Activated CD4-positive, alpha-beta T cell treated with anti-CD3 and anti-CD28 coated beads, Interleukin-2, amount 50 U/mL, for 24 hours (primary cell): Measurements from ENCODE around the gene ZSCAN20.

Experiments used
- DNase-seq, 2 donors: peaks; one replicate each; pipeline ENCODE4 v3.0.0-alpha.2; 2020; ENCODE audit warnings: low read depth in 1 of 2, low spot score in 1 of 2

ZSCAN20 gene

DNA sequence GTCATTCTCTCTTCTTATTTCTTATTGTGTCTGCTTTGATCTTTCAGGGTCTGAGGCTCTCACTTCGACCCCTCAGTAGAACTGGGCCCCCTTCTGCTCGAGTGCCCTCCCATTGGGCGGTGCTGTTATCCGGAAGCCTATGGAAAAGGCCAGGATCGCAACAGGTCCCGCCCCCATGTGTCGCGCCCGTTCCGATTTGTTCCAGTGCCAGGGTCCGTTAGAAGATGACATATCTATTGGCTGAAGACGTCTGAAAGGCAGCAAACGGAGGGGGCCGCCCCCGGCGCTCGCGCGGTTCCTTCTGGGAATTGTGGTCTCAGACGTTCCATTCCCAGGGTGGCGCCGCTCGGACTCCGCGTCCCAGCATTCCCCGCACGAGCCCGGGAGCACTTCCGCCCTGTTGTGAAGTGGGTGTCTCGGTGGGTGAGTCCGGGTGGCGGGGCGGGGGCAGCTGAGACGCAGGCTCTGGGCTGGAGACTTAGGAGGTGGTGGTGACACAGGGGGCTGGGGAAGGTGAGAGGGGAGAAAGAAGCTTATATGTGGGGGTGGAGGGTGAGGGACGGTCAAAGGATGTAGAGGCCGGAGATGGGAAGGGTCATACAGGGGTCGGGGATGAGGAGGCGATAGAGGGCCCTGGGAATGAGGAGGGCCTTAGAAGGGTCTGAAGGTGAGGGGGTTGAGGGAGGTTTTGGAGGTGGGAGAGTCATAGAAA is at the start of gene ZSCAN20:
TSS of gene ZSCAN20 (plus strand) at position 377 of the 712 bp plus-strand sequence. CDS start 6,644 bp downstream, outside the sequence.
- peak; percentile 70 to 89 for DNase-seq

DNA sequence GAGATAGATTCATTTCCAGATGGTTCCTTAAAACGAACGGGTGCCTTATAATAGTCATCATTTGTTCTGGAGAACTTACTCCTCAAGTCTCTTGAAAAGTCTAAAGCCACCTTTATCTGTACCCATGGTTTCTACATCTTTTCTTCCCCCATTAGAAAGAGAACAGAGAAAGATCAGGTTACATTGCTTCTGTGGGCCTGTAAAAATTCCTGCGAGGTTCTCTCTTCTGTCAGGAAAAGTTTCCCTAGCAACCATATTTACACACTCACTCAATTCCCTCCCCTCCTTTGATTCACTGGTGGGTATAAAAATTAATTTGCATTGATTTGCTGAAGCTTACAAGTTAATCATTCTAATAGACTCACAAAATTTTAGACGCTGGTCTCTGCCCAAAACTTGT is 48.2 kb upstream of the ZSCAN20 start:
- DNase-seq = no peak

DNA sequence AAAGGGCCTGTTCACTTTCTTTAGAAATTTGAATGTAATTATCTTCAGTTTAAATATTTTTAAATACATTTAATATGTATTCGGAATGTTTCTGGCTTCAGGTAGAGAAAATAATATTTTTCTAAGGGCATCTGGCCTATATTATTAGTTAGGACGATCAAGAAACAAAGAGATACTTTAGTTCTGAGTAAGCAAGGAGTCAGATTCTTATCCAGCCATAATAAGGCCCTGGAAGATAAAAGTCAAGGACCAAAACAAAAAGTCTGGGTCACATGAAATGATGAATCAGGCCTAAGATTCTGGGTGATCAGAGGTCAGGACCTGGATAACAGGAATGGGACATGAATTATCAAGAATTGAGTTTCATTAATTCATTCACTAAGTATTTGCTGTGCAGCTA is 47.8 kb upstream of the ZSCAN20 start:
- DNase-seq = no peak

DNA sequence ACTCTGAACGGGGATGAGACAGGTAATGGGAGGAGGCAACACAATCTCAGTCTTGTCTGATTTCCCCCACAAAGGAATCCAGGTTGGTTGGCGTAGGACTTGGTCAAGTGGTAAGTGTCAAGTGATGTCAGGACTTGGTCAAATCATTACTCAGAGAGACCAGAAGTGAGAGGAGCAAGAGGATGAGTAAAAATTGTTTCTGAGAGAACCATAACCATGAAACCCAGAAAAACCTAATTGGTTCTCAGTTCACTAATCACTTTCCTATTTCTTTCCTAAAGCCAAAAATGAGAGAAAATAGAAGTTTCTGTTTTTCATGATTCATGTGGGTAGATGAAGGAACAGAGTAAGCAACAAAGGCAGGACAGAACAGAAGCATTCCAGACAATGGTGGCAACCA is 46.5 kb upstream of the ZSCAN20 start:
- no peak for DNase-seq

DNA sequence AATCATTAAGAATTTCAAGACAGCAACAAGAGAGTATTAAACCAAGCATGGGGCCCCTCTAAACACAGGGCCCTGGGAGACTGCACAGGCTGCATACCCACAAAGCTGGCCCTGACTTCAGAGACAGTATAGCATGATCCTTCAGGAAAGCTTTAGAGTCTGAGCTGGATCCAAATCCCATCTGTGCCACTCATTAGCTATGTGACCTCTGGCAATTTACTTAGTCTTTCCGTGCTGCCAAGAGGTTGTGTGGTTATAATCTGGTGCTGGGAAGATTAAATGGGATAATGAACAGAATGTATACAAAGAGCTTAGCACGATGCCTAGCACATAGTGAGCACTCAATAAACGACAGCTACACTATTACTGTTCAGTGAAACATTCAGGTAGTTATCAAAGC is 45.5 kb upstream of the ZSCAN20 start:
- DNase-seq = no peak

DNA sequence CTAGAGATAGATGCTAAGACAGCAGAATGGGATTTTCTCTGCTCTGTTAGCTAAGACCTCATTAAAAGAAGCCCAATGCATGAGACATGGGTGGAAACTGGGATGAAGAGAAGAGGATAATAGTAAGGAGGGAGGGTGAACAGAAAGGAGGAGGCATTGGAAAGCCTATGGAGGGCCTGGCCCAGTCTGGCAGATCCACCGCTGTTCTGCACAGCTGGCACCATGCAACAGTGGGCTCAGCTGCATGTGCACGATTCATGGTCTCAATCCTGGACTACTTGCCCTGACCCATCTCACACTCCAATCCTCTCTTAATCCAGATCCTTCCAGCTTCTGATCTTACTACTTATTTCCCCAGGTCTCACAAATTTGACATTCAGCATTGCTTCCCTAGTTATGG is 43.8 kb upstream of the ZSCAN20 start:
- no peak for DNase-seq

DNA sequence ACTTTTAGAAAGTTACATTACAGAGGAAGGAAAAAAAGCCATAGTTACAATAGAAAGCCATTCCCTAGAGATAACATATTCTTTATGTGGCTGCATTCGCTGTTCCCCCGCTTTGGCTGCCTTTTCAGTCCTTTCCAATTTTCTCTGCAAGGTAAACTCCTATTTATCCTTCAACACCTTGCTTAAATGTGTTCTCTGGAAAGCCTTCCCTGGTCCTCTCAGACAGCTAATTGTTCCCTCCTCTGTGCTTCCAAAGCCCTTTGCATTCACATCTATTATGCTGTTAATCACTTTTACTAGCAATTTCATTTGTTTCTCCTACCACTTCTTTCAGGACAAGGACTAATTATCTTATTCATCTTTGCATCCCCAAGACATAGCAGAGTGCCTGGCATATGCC is 43.1 kb upstream of the ZSCAN20 start:
- DNase-seq = no peak

DNA sequence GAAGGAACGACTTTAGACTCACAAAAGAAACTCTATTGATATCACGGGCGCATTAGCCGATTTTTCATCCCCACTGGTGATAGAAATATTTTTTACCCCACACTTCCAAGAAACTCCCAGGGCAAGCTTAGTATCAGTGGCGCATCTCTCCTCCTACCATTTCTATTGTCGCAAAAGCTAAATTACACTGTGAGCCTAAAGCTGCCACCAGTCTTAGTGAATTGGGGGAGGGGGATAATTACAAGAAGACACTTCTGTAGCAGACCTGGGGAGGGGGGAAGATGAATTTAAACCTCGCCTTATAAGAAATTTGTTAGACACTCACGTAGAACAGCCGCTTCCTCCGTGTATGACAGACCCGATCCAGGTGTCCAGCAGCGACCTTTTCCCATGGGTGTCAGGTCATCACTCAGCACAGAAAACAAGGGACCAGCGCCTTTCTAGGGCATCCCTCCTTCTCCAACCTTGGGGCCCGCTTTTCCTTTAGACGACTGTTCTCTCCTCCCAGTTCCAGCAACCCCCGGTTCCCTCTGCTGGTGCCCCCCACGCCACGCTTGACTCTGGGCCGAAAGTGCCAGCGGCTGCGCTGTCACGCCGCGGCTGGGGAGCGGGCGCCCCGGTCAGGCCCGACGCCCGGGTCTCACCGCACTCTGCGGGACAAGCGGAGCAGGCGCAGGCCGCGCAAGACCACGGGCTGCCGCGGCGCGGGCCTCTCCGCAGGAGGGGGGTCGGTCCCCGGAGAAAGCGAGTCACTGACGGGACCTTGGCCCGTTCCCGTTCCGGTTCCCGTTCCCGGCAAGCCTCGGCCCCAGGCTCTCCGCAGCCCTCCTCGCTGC is 42.4 kb upstream of the ZSCAN20 start:
- DNase-seq = no peak

DNA sequence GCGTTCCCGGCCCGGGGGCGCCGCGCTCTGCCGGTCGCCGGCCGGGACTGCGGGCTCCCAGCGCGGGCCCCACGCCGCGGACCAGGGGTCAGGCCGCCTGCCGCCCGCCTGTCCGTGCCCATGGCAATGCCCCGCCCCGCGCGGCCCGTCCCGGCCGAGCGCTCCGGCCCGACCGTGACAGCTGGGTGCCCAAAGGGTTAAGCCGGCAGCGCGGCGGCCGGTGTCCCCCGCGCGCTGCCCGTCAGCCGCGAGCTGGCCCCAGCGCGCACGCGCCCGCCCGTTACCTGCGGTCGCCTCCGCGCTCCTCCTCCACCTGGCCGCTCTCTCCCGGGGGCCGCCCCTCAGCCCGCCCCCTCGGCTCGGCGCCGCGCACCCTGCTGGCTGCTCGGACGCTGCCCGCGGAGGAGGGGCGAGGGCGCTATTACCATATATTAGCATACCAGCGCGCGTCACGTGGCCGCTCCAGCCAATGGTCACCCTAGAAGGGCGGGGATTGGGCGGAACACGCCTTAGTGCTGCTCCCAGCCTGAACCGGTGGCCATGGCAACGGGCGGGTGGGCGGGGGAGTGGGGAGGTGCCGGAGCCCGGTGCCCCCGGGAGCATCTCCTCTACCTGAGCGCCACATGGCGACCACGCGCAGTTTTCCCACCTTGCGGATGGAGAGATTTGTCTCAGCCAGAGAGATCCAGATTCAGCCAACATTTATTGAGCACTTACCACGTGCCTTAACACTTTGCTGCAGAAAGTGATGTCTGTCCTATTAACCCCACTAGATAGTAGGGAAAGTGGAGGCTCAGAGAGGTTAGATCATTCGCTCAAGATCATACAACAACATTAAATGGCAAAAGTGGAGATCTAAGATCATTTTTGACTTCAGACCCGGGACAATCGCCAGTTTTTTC is 41.5 kb upstream of the ZSCAN20 start, which contains the start of gene PHC2:
TSS of gene PHC2 (minus strand) at position 404 of the 902 bp plus-strand sequence. CDS start 55,556 bp downstream, outside the sequence.
- peak; percentile 83 to 90 for DNase-seq

DNA sequence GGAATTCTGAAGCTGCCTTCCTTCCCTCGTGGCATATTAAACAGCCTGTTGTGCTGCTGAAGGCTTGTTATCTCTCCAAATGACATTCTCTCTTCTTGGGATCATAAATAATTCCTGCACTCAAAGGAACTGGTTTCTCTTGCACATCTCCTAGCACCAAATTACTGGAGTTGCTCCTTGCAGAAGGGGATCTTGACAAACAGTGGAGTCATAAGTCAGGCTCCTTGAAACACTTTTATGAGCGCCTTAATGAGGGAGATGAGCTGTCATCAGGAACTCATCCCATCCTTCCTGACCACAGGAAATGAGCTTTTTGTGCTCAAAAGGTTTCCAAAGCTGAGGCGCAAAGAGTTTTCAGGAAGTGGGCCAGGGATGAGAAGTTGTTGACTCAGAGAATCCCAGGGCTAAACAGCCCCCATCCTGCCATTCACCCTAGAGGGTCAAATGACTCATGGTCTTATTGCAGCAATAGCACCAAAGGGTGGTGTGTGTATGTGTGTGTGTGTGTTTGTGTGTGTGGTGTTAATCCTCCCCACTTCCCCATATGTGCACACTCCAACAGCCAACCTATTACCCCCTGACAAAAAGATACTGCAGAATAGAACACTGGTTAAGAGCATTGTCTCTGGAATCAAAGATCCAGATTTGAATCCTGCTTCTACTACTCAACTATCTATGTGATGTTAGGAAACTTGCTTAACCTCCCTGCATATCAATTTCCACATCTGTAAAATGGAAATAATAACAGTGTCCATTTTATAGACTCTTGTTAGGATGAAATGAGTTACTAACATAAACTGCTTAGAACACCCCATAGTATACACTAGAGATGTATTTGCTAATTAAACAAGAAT is 38.7 kb upstream of the ZSCAN20 start:
- DNase-seq = no peak

DNA sequence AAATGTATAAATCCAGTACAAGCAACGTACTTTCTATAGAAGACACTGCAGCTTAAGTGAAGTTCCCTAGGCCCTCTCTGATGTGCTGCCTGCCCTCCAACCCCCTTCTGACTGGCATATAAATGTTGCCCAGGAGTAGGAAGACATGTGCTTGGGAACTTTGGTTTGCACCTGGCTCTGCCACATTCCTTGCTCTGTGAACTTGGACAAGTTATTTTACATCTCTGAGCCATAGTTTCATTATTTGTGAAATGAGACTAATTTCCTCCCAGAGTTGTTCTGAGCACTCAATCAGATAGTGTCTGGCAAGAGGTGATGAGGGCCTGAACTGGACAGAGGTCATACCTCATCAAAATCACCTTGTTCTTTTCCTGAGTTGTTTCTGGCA is 38.1 kb upstream of the ZSCAN20 start:
- DNase-seq = no peak

DNA sequence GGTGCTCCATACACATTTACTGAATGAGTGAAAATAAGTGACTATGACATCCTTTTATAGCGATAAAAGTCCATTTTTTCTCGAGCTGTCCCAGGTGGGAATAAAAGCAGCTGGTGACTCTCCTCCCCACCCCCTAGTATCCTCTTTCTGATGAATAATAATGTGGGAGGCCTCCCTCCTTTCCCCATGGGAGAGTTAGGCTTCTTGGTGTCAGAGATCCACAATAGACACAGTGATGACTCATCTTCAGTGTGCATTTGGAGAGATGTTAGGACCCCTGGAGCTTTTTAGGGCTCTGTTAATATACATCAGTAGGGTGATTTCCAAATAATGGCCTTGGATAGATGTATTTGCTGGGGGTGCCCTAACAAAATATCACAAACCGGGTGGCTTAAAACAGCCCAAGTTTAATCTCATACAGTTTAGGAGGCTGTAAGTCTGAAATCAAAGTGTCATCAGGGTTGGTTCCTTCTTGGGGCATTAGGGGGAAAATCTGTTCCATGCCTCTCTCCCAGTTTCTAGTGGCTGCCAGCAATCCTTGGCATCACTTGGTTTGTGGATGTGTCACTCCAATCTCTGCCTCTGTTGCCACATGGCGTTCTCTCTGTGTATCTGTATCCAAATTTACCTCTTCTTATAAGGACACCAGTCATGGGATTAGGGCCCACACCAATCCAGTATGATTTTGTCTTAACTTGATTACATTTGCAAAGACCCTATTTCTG is 37.2 kb upstream of the ZSCAN20 start:
- DNase-seq = no peak

DNA sequence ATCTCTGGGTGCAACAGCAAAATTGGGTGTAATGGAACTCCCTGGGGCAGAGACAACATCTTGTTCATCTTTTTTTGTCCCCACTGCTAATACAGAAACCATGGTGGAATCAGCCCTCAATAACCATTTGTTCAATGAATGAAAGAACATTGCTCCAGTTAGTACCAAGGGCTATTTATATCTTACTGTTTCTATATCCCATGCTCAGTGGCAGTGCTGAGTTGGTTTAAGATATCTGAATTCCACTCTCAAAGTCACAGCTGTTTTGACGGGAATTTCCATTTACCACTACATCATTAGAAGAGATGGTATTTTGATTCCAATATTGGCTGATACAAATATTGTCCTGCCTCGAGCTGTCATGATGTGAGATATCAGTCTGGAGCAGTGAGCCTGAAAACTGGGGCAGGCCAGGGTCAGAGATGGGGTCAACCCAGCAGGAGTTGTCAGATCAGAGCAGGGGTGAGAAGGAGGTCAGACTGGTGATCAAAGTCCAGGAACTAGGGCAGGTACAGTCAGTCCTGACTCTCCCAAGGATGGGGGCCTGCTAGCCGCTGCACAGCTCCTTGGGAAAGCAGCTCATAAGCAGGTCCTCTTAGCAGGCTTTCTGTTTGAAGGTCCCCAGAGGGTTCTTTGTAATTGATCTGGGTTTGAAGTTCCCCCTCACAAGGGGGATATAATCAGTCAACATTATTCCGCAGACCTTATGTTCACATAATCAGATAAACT is 35.7 kb upstream of the ZSCAN20 start:
- no peak for DNase-seq

DNA sequence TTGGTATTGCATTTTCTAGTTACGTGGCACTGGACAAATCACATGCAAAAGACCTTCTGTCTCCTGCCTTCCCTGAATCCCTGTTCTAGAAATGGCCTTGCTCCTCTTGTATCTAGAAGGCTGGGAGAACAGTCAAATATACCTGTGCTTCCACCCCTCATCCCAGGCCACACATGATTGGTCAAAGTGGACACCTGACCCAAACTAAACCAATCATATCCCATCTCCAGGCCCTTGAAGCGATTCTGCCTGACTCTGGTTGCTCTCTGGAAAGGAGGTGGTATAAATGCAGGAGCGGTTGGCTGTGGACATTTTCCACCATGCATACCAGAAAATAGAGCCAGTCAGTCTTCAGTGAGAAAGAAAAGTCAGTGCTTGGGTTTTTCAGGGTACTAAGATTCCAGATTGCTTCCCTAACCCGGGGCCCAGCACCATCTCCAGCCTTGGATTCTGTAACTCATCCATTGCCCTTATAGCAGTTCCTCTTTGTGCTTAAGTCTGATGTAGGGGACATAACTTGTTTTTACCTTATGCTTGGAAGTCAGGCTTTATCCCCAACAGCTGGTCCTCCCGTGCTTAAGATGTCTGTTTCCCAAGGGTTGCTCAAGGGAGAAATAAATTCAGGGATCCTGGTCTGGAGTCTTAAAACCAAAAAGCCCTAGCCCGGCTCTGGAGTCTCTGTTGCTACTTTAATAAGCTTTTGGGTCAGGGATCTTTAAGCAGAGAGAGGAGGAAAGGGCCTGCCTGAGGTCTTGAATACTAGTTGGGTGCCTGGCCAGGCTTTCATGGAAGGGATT is 33.9 kb upstream of the ZSCAN20 start:
- DNase-seq = no peak

DNA sequence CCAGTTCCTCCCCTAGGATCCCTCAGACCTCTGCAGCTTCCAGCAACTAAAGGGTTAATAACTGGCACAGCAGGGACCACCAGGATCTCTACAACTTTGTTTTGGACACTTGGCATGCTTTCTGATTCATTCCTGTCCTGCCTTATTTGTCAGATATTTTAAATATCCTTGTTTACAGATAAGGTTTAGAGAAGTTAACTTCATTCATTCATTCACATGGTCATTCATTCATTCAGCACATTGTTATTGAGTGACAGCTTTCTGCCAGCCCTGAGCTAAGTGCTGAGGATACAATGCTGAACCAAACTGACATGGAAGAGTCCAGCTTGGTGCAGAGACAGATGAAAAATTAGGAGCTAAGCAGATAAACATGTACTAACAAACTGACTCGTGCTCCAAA is 32.8 kb upstream of the ZSCAN20 start:
- no peak for DNase-seq

DNA sequence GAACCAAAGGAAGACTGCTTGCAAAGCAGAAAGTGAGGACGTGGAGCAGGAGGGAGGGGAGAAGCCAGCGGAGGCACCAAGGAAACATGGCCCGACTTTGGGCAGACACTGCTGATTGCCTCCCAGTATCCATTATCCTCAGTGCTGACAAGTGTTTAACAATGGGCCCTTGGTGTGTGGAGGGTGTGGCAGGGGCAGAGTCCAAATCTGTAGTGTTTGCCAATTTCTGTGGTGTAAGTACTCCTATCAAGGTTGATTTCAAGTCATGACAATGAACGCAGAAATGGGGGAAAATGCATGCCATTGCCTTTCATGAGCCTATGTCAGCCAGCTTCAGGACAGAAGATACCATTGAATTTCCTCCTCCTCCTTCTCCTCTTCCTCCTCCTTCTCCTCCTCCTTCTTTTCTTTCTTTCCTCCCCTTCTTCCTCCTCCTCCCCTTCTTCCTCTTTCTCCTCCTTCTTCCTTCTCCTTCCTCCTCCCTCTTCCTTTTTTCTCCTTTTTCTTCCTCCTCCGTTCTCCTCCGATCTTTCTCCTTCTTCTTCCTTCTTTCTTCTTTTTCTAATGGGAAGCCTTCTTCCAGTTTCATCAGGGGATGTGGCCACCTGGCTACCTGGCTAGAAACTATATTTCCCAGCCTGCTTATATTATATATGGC is 31.2 kb upstream of the ZSCAN20 start:
- DNase-seq = no peak

DNA sequence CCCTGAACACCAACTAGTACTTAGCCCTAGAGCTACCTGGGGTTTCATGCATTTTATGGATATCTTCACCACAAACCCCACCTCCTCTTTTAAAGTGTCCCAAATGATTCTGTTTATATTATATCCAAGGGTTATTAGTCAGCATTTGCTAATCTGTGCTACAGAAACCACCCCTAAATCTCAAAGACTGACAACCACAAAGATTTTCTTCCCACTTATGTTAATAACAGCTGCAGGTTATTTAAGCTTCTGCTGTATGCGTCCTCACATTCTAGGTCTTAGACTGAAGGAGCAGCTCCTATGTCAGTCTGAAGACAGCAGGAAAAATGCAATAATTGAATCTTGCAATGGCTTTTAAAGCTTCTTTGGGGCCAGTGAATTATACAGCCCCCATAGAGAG is 30.3 kb upstream of the ZSCAN20 start:
- no peak for DNase-seq
